IMR-90 (cell line): ENCODE data around the gene GZMA. TPM values are rescaled to one million over a fixed set of nuclear protein-coding genes. Genes with fewer than 3 reads are reported as not detected.

Experiments
- ATAC-seq: fragments of 200-7000 bp; cut with Tn5 transposase; 2 replicates; pipeline ENCODE4 v1.9.1; 2020; ENCODE audit warnings: low read depth, mild to moderate bottlenecking, moderate library complexity
- BruUV-seq: library from RNA; stranded (reverse); fragments of 400-500 nt; replicated peaks from 2 replicates; lab custom pipeline; 2021; lab: Mats Ljungman, UMichigan
- CTCF ChIA-PET: fragments of 300-600 bp; formaldehyde crosslinking; extraction: SDS; loops from one replicate; lab custom pipeline; 2021; ENCODE audit warnings: antibody characterized with exemption; lab: Yijun Ruan, JAX
- POLR2A ChIA-PET: fragments of 300-600 bp; sonication (Branson Sonifier 250); formaldehyde crosslinking; loops from one replicate; lab custom pipeline; 2022; ENCODE audit warnings: antibody characterized with exemption; ENCODE audit not compliant: unreplicated experiment; lab: Charles Lee
- DNase-seq: peaks from one replicate; pipeline ENCODE4 v3.0.0; 2013
- H2AFZ ChIP-seq: replicated peaks from 2 replicates; pipeline ENCODE3; 2013; ENCODE audit warnings: low read length, mild to moderate bottlenecking; ENCODE audit not compliant: poor library complexity
- H2AK5ac ChIP-seq: 2 replicates; pipeline ENCODE4 v1.6.1; 2013; ENCODE audit warnings: low read depth, low read length, inconsistent platforms
- H2AK9ac ChIP-seq: replicated peaks from 2 replicates; pipeline ENCODE3; 2013; ENCODE audit warnings: mild to moderate bottlenecking, low read depth, low read length, moderate library complexity; ENCODE audit not compliant: poor library complexity
- H2BK120ac ChIP-seq: 2 replicates; pipeline ENCODE4 v1.6.1; 2013; ENCODE audit warnings: low read depth, low read length, inconsistent platforms
- H2BK15ac ChIP-seq: 3 replicates; pipeline ENCODE4 v1.6.1; 2013; ENCODE audit warnings: low read depth, low read length, inconsistent platforms
- H2BK20ac ChIP-seq: 2 replicates; pipeline ENCODE4 v1.6.1; 2013; ENCODE audit warnings: low read depth, mild to moderate bottlenecking, inconsistent platforms, low read length, moderate library complexity
- H2BK5ac ChIP-seq: 2 replicates; pipeline ENCODE4 v1.6.1; 2013; ENCODE audit warnings: mild to moderate bottlenecking, low read depth, low read length, inconsistent platforms; ENCODE audit not compliant: poor library complexity, severe bottlenecking
- H3K14ac ChIP-seq: replicated peaks from 2 replicates; pipeline ENCODE4 v1.6.1; 2013; ENCODE audit warnings: low read depth, low read length, inconsistent platforms
- H3K18ac ChIP-seq: 2 replicates; pipeline ENCODE4 v1.6.1; 2013; ENCODE audit warnings: low read depth, low read length, control low read depth
- H3K23ac ChIP-seq: 2 replicates; pipeline ENCODE4 v1.6.1; 2013; ENCODE audit warnings: low read depth, low read length, inconsistent platforms
- H3K27ac ChIP-seq: 2 replicates; pipeline ENCODE4 v1.5.1; 2013; ENCODE audit warnings: mild to moderate bottlenecking, control low read depth, low read length; ENCODE audit not compliant: insufficient read depth
- H3K27me3 ChIP-seq: 2 replicates; pipeline ENCODE4 v1.6.1; 2013; ENCODE audit warnings: low read length; ENCODE audit not compliant: control insufficient read depth, insufficient read depth
- H3K36me3 ChIP-seq: 2 replicates; pipeline ENCODE4 v1.6.1; 2013; ENCODE audit warnings: low read length, mixed read lengths; ENCODE audit not compliant: control insufficient read depth, insufficient read depth
- H3K4ac ChIP-seq: 2 replicates; pipeline ENCODE4 v1.6.1; 2013; ENCODE audit warnings: low read depth, low read length, inconsistent platforms
- H3K4me1 ChIP-seq: 2 replicates; pipeline ENCODE4 v1.6.1; 2013; ENCODE audit warnings: low read length, mixed read lengths; ENCODE audit not compliant: control insufficient read depth, insufficient read depth
- H3K4me2 ChIP-seq: 2 replicates; pipeline ENCODE4 v1.6.1; 2013; ENCODE audit warnings: low read depth, mild to moderate bottlenecking, control low read depth, low read length, moderate library complexity
- H3K4me3 ChIP-seq: 2 replicates; pipeline ENCODE4 v1.5.1; 2013; ENCODE audit warnings: low read depth, mild to moderate bottlenecking, control low read depth, low read length, moderate library complexity; ENCODE audit not compliant: insufficient read depth
- H3K56ac ChIP-seq: 2 replicates; pipeline ENCODE4 v1.6.1; 2013; ENCODE audit warnings: low read length, inconsistent platforms; ENCODE audit not compliant: insufficient read depth; ENCODE audit errors: extremely low read depth
- H3K79me1 ChIP-seq, 2 experiments: 2 replicates each; pipeline ENCODE4 v1.6.1; 2013; ENCODE audit warnings: low read length in 2 of 2, inconsistent platforms in 1 of 2, low read depth in 1 of 2
- H3K9ac ChIP-seq: 2 replicates; pipeline ENCODE4 v1.6.1; 2013; ENCODE audit warnings: low read depth, low read length, control low read depth
- H3K9me1 ChIP-seq: 2 replicates; pipeline ENCODE4 v1.6.1; 2013; ENCODE audit warnings: low read length, inconsistent platforms; ENCODE audit not compliant: insufficient read depth
- H3K9me3 ChIP-seq: 2 replicates; pipeline ENCODE4 v1.6.1; 2013; ENCODE audit warnings: low read length; ENCODE audit not compliant: control insufficient read depth, insufficient read depth
- H4K20me1 ChIP-seq: 2 replicates; pipeline ENCODE4 v1.6.1; 2013; ENCODE audit warnings: low read length, inconsistent platforms; ENCODE audit not compliant: insufficient read depth
- H4K5ac ChIP-seq: 2 replicates; pipeline ENCODE4 v1.6.1; 2013; ENCODE audit warnings: mild to moderate bottlenecking, low read depth, low read length, control low read depth
- H4K8ac ChIP-seq, 2 experiments: 2 replicates each; pipeline ENCODE4 v1.6.1; 2013; ENCODE audit warnings: low read depth in 2 of 2, low read length in 2 of 2, control low read depth in 1 of 2, inconsistent platforms in 1 of 2
- H4K91ac ChIP-seq: 2 replicates; pipeline ENCODE4 v1.6.1; 2013; ENCODE audit warnings: low read depth, low read length, inconsistent platforms; ENCODE audit not compliant: insufficient read depth
- MAFK ChIP-seq: IDR thresholded peaks from 2 replicates; pipeline ENCODE4 v1.6.1; 2012; ENCODE audit warnings: low read depth, low read length, improper control_type of control experiment
- RCOR1 ChIP-seq: IDR thresholded peaks from 2 replicates; pipeline ENCODE4 v1.6.1; 2012; ENCODE audit warnings: mild to moderate bottlenecking, low read length, improper control_type of control experiment; ENCODE audit not compliant: insufficient replicate concordance
- SMC3 ChIP-seq: fragments of 150-350 bp; IDR thresholded peaks from 2 replicates; pipeline ENCODE4 v1.6.1; 2016; ENCODE audit warnings: low read depth, mild to moderate bottlenecking, antibody characterized with exemption, low read length, moderate library complexity
- WGBS, 2 experiments: methylation state at CpG; one replicate each; pipeline versions ENCODE4 v1.1.5 to v1.1.7; 2013; ENCODE audit warnings: missing lambda C conversion rate in 2 of 2; ENCODE audit not compliant: insufficient read length in 1 of 2; ENCODE audit errors: extremely low coverage in 2 of 2; 5-methylcytosine and 5-hydroxymethylcytosine counted together
- dilution Hi-C: fragments of 300-500 bp; cut with HindIII; formaldehyde crosslinking; loops from one replicate; pipeline ENCODE4 v1.14.3; 2018; ENCODE audit warnings: low sequenced_read_pairs; ENCODE audit not compliant: unreplicated experiment
- in situ Hi-C: fragments of 300-500 bp; cut with MboI; formaldehyde crosslinking; loops from 3 replicates; pipeline ENCODE4 v1.14.3; 2019; ENCODE audit warnings: low sequenced_read_pairs, inconsistent platforms, mixed read lengths
- intact Hi-C: fragments of 100-400 bp; cut with micrococcal nuclease; formaldehyde crosslinking; loops from 2 replicates; pipeline ENCODE4 v1.10.0; 2022
- polyA plus RNA-seq, 3 experiments: library from polyadenylated mRNA; depleted of rRNA; stranded (reverse); fragments of >200 nt; gene quantifications; 2 replicates each; pipeline ENCODE4 v1.2.3, GENCODE V29; 2012; ENCODE audit warnings: low replicate concordance in 1 of 3
- total RNA-seq: library from RNA; depleted of rRNA; stranded (reverse); fragments of >200 nt; gene quantifications from 2 replicates; pipeline ENCODE4 v1.2.3, GENCODE V29; 2012

GZMA gene
- total and polyA plus RNA-seq, 2 of the 4 experiments (the other 2 are of a cell fraction): not detected

- WGBS, 2 experiments: no CpG with 5 or more reads among the region's 3 CpGs
- H3K4ac ChIP-seq: no peak overlapping the region
- ChIA-PET CTCF (interaction anchor here (0.6 kb wide), 1 partner anchor 475 kb away, joined by 3 read pairs; no protein-coding TSS in a partner anchor), POLR2A (no interaction called here)
- H2AFZ ChIP-seq: no peak overlapping the region
- no peak overlapping the region for H3K27ac ChIP-seq
- no peak overlapping the region for H3K18ac ChIP-seq
- no peak overlapping the region for H2AK9ac ChIP-seq
- H4K20me1 ChIP-seq: no peaks in the 10 kb centered on the region
- H2BK120ac ChIP-seq: no peak overlapping the region
- H3K56ac ChIP-seq: no peak overlapping the region
- no peak overlapping the region for H4K91ac ChIP-seq
- H2AK5ac ChIP-seq: no peak overlapping the region
- H4K8ac ChIP-seq: no peak overlapping the region
- H2BK5ac ChIP-seq: no peak overlapping the region
- TF ChIP-seq RCOR1 (no peak), SMC3 (no peak), MAFK (no peak)
- no TSS peak for BruUV-seq
- no peak for ATAC-seq
- H3K4me3 ChIP-seq: no peak overlapping the region
- H3K36me3 ChIP-seq: no peaks in the 10 kb centered on the region
- no peaks in the 10 kb centered on the region for H3K9me1 ChIP-seq
- no peak overlapping the region for H2BK20ac ChIP-seq
- H3K9me3 ChIP-seq: no peaks in the 10 kb centered on the region
- peaks cover 35% of the 10 kb centered on the region for H3K27me3 ChIP-seq
- H3K4me1 ChIP-seq: no peaks in the 10 kb centered on the region
- dilution Hi-C loops: no loop called here
- no peak overlapping the region for H2BK15ac ChIP-seq
- no peak overlapping the region for H3K9ac ChIP-seq
- in situ Hi-C loops: no loop called here
- H3K23ac ChIP-seq: no peak overlapping the region
- no peak overlapping the region for H3K14ac ChIP-seq
- intact Hi-C loops: no loop called here
- no peak overlapping the region for H3K4me2 ChIP-seq
- DNase-seq: no peak
- H3K79me1 ChIP-seq: no peaks in the 10 kb centered on the region
- H4K5ac ChIP-seq: no peak overlapping the region
These were observed 11.6 kb downstream of the GZMA start for GRCh38 chr5:55114061-55114460.
